ENCODE measurements around the gene HNF4A. TPM values are rescaled to one million over a fixed set of nuclear protein-coding genes. Genes with fewer than 3 reads are reported as not detected.

Gene HNF4A
- polyA plus RNA-seq, 1 of the 3 experiments (the other 2 are of a cell fraction), result not detected

GRCh38 chr20:44429017-44429339 is 73.5 kb downstream of the HNF4A start:
- POLR2A ChIA-PET, result no interaction called here
- Histone ChIP-seq H3K79me2 (ENCODE audit: insufficient read depth) (no peaks in the 10 kb centered on the region), H3K4me1 (ENCODE audit: control insufficient read depth in 1 of 2, insufficient read depth in 2 of 2, low read depth in 1 of 2, low read length in 1 of 2) (peaks cover 0 to 6% of the 10 kb centered on the region in 2 experiments; a peak in 1 of 4 replicates), H3K4me3 (ENCODE audit: low read depth in 2 of 2, low read length in 1 of 2) (no peak overlapping the region), H3K9me2 (no peaks in the 10 kb centered on the region), H3K4me2 (no peak overlapping the region), H3K27me3 (ENCODE audit: insufficient read depth) (peaks cover 4% of the 10 kb centered on the region; the same call in 1 of the 2 replicates), H4K20me1 (ENCODE audit: insufficient read depth) (no peaks in the 10 kb centered on the region), H2AFZ (ENCODE audit: low read depth) (no peak overlapping the region), H3F3A (replicated peaks; ENCODE audit: insufficient read depth) (no peaks in the 10 kb centered on the region), H3K9me3 (no peaks in the 10 kb centered on the region), H3K9ac (no peak overlapping the region), H3K36me3 (replicated peaks in 1 of 2; ENCODE audit: control insufficient read depth in 1 of 2, insufficient read depth in 2 of 2, low read length in 1 of 2) (no peaks in the 10 kb centered on the region), H3K27ac (ENCODE audit: low read depth in 2 of 2, low read length in 1 of 2) (no peak overlapping the region)
- CTCF ChIA-PET, result no interaction called here
- no peak for DNase-seq
- WGBS (ENCODE audit: low lambda C conversion rate), result 47% methylated on average over 2 of the region's 2 CpGs
- TF ChIP-seq, protein P1, sequence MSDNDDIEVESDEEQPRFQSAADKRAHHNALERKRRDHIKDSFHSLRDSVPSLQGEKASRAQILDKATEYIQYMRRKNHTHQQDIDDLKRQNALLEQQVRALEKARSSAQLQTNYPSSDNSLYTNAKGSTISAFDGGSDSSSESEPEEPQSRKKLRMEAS (IDR thresholded peaks at IDR 0.05; ENCODE audit: low read depth), result no peak
- TF ChIP-seq TEAD4 (IDR thresholded peaks at IDR 0.05; ENCODE audit: borderline replicate concordance, insufficient read depth), result no peak
- no peak for TF ChIP-seq GATA2 (CRISPR knock-in tag; IDR thresholded peaks at IDR 0.05)
- TF ChIP-seq FOXM1 (IDR thresholded peaks at IDR 0.05; ENCODE audit: low read depth), result no peak
- TF ChIP-seq SIN3A (IDR thresholded peaks at IDR 0.05; ENCODE audit: borderline replicate concordance, low read depth, low read length), result no peak
- no peak for TF ChIP-seq MXI1 (IDR thresholded peaks at IDR 0.05; ENCODE audit: low read depth, low read length)
- TF ChIP-seq FOSL2 (IDR thresholded peaks at IDR 0.05; ENCODE audit: borderline replicate concordance, low read depth), result no peak
- no peak for TF ChIP-seq TCF12 (IDR thresholded peaks at IDR 0.05)
- TF ChIP-seq GABPA (IDR thresholded peaks at IDR 0.05; ENCODE audit: low read depth), result no peak

GRCh38 chr20:44429419-44430269 is 74.1 kb downstream of the HNF4A start:
- H3K27me3 ChIP-seq (ENCODE audit: insufficient read depth), result peaks cover 4% of the 10 kb centered on the region; the same call in 1 of the 2 replicates
- H2AFZ ChIP-seq (ENCODE audit: low read depth), result no peak overlapping the region
- H3K36me3 ChIP-seq (replicated peaks in 1 of 2; ENCODE audit: control insufficient read depth in 1 of 2, insufficient read depth in 2 of 2, low read length in 1 of 2), result no peaks in the 10 kb centered on the region
- ChIA-PET CTCF (no interaction called here), POLR2A (no interaction called here)
- H3K4me2 ChIP-seq, result no peak overlapping the region
- H3K9me2 ChIP-seq, result no peaks in the 10 kb centered on the region
- no peaks in the 10 kb centered on the region for H3K79me2 ChIP-seq (ENCODE audit: insufficient read depth)
- H4K20me1 ChIP-seq (ENCODE audit: insufficient read depth), result no peaks in the 10 kb centered on the region
- WGBS (ENCODE audit: low lambda C conversion rate), result 62% methylated on average over 17 of the region's 17 CpGs
- H3F3A ChIP-seq (replicated peaks; ENCODE audit: insufficient read depth), result no peaks in the 10 kb centered on the region
- H3K4me3 ChIP-seq (ENCODE audit: low read depth in 2 of 2, low read length in 1 of 2), result no peak overlapping the region
- no peaks in the 10 kb centered on the region for H3K9me3 ChIP-seq
- DNase-seq, result no peak
- no peak overlapping the region for H3K9ac ChIP-seq
- H3K27ac ChIP-seq (ENCODE audit: low read depth in 2 of 2, low read length in 1 of 2), result no peak overlapping the region
- peaks cover 0 to 6% of the 10 kb centered on the region in 2 experiments; a peak in 1 of 4 replicates for H3K4me1 ChIP-seq (ENCODE audit: control insufficient read depth in 1 of 2, insufficient read depth in 2 of 2, low read depth in 1 of 2, low read length in 1 of 2)
- TF ChIP-seq, protein P2, sequence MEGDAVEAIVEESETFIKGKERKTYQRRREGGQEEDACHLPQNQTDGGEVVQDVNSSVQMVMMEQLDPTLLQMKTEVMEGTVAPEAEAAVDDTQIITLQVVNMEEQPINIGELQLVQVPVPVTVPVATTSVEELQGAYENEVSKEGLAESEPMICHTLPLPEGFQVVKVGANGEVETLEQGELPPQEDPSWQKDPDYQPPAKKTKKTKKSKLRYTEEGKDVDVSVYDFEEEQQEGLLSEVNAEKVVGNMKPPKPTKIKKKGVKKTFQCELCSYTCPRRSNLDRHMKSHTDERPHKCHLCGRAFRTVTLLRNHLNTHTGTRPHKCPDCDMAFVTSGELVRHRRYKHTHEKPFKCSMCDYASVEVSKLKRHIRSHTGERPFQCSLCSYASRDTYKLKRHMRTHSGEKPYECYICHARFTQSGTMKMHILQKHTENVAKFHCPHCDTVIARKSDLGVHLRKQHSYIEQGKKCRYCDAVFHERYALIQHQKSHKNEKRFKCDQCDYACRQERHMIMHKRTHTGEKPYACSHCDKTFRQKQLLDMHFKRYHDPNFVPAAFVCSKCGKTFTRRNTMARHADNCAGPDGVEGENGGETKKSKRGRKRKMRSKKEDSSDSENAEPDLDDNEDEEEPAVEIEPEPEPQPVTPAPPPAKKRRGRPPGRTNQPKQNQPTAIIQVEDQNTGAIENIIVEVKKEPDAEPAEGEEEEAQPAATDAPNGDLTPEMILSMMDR (IDR thresholded peaks at IDR 0.05), result no peak
- no peak for TF ChIP-seq GATA2 (CRISPR knock-in tag; IDR thresholded peaks at IDR 0.05)
- TF ChIP-seq, protein P1 (IDR thresholded peaks at IDR 0.05; ENCODE audit: low read depth), result no peak
- TF ChIP-seq, protein P3, sequence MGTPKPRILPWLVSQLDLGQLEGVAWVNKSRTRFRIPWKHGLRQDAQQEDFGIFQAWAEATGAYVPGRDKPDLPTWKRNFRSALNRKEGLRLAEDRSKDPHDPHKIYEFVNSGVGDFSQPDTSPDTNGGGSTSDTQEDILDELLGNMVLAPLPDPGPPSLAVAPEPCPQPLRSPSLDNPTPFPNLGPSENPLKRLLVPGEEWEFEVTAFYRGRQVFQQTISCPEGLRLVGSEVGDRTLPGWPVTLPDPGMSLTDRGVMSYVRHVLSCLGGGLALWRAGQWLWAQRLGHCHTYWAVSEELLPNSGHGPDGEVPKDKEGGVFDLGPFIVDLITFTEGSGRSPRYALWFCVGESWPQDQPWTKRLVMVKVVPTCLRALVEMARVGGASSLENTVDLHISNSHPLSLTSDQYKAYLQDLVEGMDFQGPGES (IDR thresholded peaks at IDR 0.05; ENCODE audit: low read depth, low read length), result no peak
- TF ChIP-seq GABPA (IDR thresholded peaks at IDR 0.05; ENCODE audit: low read depth), result no peak
- no peak for TF ChIP-seq NRF1 (IDR thresholded peaks at IDR 0.05; ENCODE audit: low read depth, low read length)
- no peak for TF ChIP-seq RCOR1 (IDR thresholded peaks at IDR 0.05; ENCODE audit: low read length)
- TF ChIP-seq TEAD4 (IDR thresholded peaks at IDR 0.05; ENCODE audit: borderline replicate concordance, insufficient read depth), result no peak
- TF ChIP-seq POLR2AphosphoS5 (IDR thresholded peaks at IDR 0.05; ENCODE audit: low read depth, low read length), result no peak
- TF ChIP-seq, protein P4, sequence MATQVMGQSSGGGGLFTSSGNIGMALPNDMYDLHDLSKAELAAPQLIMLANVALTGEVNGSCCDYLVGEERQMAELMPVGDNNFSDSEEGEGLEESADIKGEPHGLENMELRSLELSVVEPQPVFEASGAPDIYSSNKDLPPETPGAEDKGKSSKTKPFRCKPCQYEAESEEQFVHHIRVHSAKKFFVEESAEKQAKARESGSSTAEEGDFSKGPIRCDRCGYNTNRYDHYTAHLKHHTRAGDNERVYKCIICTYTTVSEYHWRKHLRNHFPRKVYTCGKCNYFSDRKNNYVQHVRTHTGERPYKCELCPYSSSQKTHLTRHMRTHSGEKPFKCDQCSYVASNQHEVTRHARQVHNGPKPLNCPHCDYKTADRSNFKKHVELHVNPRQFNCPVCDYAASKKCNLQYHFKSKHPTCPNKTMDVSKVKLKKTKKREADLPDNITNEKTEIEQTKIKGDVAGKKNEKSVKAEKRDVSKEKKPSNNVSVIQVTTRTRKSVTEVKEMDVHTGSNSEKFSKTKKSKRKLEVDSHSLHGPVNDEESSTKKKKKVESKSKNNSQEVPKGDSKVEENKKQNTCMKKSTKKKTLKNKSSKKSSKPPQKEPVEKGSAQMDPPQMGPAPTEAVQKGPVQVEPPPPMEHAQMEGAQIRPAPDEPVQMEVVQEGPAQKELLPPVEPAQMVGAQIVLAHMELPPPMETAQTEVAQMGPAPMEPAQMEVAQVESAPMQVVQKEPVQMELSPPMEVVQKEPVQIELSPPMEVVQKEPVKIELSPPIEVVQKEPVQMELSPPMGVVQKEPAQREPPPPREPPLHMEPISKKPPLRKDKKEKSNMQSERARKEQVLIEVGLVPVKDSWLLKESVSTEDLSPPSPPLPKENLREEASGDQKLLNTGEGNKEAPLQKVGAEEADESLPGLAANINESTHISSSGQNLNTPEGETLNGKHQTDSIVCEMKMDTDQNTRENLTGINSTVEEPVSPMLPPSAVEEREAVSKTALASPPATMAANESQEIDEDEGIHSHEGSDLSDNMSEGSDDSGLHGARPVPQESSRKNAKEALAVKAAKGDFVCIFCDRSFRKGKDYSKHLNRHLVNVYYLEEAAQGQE (IDR thresholded peaks at IDR 0.05; ENCODE audit: low read depth, low read length), result no peak
- no peak for TF ChIP-seq NFIC (IDR thresholded peaks at IDR 0.05; ENCODE audit: borderline replicate concordance)
- no peak for TF ChIP-seq FOXM1 (IDR thresholded peaks at IDR 0.05; ENCODE audit: low read depth)
- no peak for TF ChIP-seq MXI1 (IDR thresholded peaks at IDR 0.05; ENCODE audit: low read depth, low read length)
